Endodermal cell (in vitro differentiated cells): Measurements from ENCODE around the gene ANKRD44. TPM values are rescaled to one million over a fixed set of nuclear protein-coding genes. Genes with fewer than 3 reads are reported as not detected.

ENCODE experiments used
- DNase-seq: peaks from one replicate; pipeline ENCODE4 v3.0.0-alpha.2; 2017
- H3K27ac ChIP-seq: 2 replicates; pipeline ENCODE4 v1.5.1; 2013; ENCODE audit warnings: mild to moderate bottlenecking, low read depth, low read length, moderate library complexity
- H3K27me3 ChIP-seq: 2 replicates; pipeline ENCODE4 v1.6.1; 2013; ENCODE audit warnings: mild to moderate bottlenecking, low read length, moderate library complexity; ENCODE audit not compliant: insufficient read depth, control insufficient read depth, poor library complexity, severe bottlenecking
- H3K36me3 ChIP-seq: 2 replicates; pipeline ENCODE4 v1.7.0; 2013; ENCODE audit warnings: mild to moderate bottlenecking, low read length, moderate library complexity; ENCODE audit not compliant: control insufficient read depth, insufficient read depth
- H3K4me1 ChIP-seq: one replicate; pipeline ENCODE4 v1.7.0; 2013; ENCODE audit warnings: low read length; ENCODE audit not compliant: control insufficient read depth, insufficient read depth
- H3K4me3 ChIP-seq: 2 replicates; pipeline ENCODE4 v1.5.1; 2013; ENCODE audit warnings: mild to moderate bottlenecking, low read length, moderate library complexity
- H3K9ac ChIP-seq: 2 replicates; pipeline ENCODE4 v1.6.1; 2013; ENCODE audit warnings: mild to moderate bottlenecking, low read length, moderate library complexity; ENCODE audit not compliant: poor library complexity, severe bottlenecking; ENCODE audit errors: extremely low read depth
- H3K9me3 ChIP-seq: 2 replicates; pipeline ENCODE4 v1.6.1; 2013; ENCODE audit warnings: mild to moderate bottlenecking, low read length, moderate library complexity; ENCODE audit not compliant: control insufficient read depth
- H3K27ac Mint-ChIP-seq: 2 replicates; pipeline ENCODE4 v1.8.0; 2020; ENCODE audit warnings: mixed read lengths
- H3K27me3 Mint-ChIP-seq: 2 replicates; pipeline ENCODE4 v1.8.0; 2021; ENCODE audit warnings: mild to moderate bottlenecking, mixed read lengths; ENCODE audit not compliant: insufficient read depth
- H3K36me3 Mint-ChIP-seq: 2 replicates; pipeline ENCODE4 v1.8.0; 2020; ENCODE audit warnings: low read depth, mixed read lengths
- H3K4me1 Mint-ChIP-seq: 2 replicates; pipeline ENCODE4 v1.8.0; 2020; ENCODE audit warnings: mixed read lengths
- H3K4me3 Mint-ChIP-seq: 2 replicates; pipeline ENCODE4 v1.8.0; 2020; ENCODE audit warnings: mild to moderate bottlenecking, moderate library complexity, mixed read lengths
- H3K9me3 Mint-ChIP-seq: 2 replicates; pipeline ENCODE4 v1.8.0; 2020; ENCODE audit warnings: mild to moderate bottlenecking, mixed read lengths
- CTCF ChIP-seq: fragments of 200-600 bp; sonication (generic); conservative IDR thresholded peaks from 2 replicates; pipeline ENCODE4 v1.5.0; 2021; ENCODE audit warnings: antibody characterized with exemption, mild to moderate bottlenecking
- WGBS, 2 experiments: methylation state at CpG; one replicate each; pipeline versions ENCODE4 v1.1.5 to v1.1.7; 2013; ENCODE audit warnings: missing lambda C conversion rate in 2 of 2, mixed read lengths in 1 of 2; ENCODE audit not compliant: insufficient coverage in 1 of 2, insufficient read length in 1 of 2; 5-methylcytosine and 5-hydroxymethylcytosine counted together
- total RNA-seq, 2 donors: library from RNA; stranded (reverse); fragmentation: NEBNext Ultra II Directional in 1 of 2; extraction: Animal tissue kit (Norgen Biotek cat#: 25700) in 1 of 2; gene quantifications; 2 replicates in 1 of 2; 3 replicates in 1 of 2; pipeline ENCODE4 v1.2.1, GENCODE V29; 2021

ANKRD44 gene
- total RNA-seq, 2 donors from 2014 or later: 6.2 to 10.6 TPM

- H3K27ac Mint-ChIP-seq: no peak overlapping the region
- H3K36me3 Mint-ChIP-seq: no peaks in the 10 kb centered on the region
- H3K9me3 Mint-ChIP-seq: no peaks in the 10 kb centered on the region
- H3K4me1 Mint-ChIP-seq: peaks cover 5% of the 10 kb centered on the region
- Histone ChIP-seq H3K36me3 (no peaks in the 10 kb centered on the region), H3K9ac (no peak overlapping the region), H3K4me3 (no peak overlapping the region), H3K27me3 (no peaks in the 10 kb centered on the region), H3K27ac (no peak overlapping the region), H3K4me1 (no peaks in the 10 kb centered on the region), H3K9me3 (peaks cover 9% of the 10 kb centered on the region)
- no peak for TF ChIP-seq CTCF
- 93% methylated on average over 1 of the region's 1 CpG; no CpG with 5 or more reads in 1 of the 2 experiments for WGBS, 2 experiments
- no peak overlapping the region for H3K4me3 Mint-ChIP-seq
- H3K27me3 Mint-ChIP-seq: no peaks in the 10 kb centered on the region
- DNase-seq: no peak
These were observed 47.4 kb upstream of the ANKRD44 start for GRCh38 chr2:197357986-197358385.

GRCh38 chr2:197356136-197356535 lies 45.6 kb upstream of the ANKRD44 start:
- no peak overlapping the region for H3K27ac ChIP-seq
- H3K27me3 ChIP-seq: no peaks in the 10 kb centered on the region
- Mint-ChIP-seq H3K4me3 (no peak overlapping the region), H3K9me3 (no peaks in the 10 kb centered on the region), H3K4me1 (peaks cover 5% of the 10 kb centered on the region), H3K27me3 (no peaks in the 10 kb centered on the region), H3K27ac (no peak overlapping the region), H3K36me3 (no peaks in the 10 kb centered on the region)
- no peak overlapping the region for H3K4me3 ChIP-seq
- peaks cover 9% of the 10 kb centered on the region for H3K9me3 ChIP-seq
- H3K36me3 ChIP-seq: no peaks in the 10 kb centered on the region
- H3K4me1 ChIP-seq: no peaks in the 10 kb centered on the region
- 20 to 84% methylated on average over 1 to 5 of the region's 5 CpGs for WGBS, 2 experiments
- TF ChIP-seq CTCF: peak; percentile 80
- DNase-seq: peak; percentile 65
- no peak overlapping the region for H3K9ac ChIP-seq

GRCh38 chr2:197354169-197354558 lies 43.6 kb upstream of the ANKRD44 start:
- Histone ChIP-seq H3K9me3 (no peaks in the 10 kb centered on the region), H3K27me3 (no peaks in the 10 kb centered on the region), H3K36me3 (no peaks in the 10 kb centered on the region), H3K27ac (no peak overlapping the region), H3K4me3 (no peak overlapping the region), H3K9ac (no peak overlapping the region), H3K4me1 (no peaks in the 10 kb centered on the region)
- Mint-ChIP-seq H3K27ac (no peak overlapping the region), H3K27me3 (no peaks in the 10 kb centered on the region), H3K4me1 (peaks cover 5% of the 10 kb centered on the region), H3K36me3 (no peaks in the 10 kb centered on the region), H3K9me3 (no peaks in the 10 kb centered on the region), H3K4me3 (no peak overlapping the region)
- 93 to 100% methylated on average over 3 to 4 of the region's 4 CpGs for WGBS, 2 experiments
- DNase-seq: no peak
- TF ChIP-seq CTCF: no peak
